Gastroesophageal sphincter (tissue), 4 donors: ENCODE data around the gene MAGEA11. TPM values are rescaled to one million over a fixed set of nuclear protein-coding genes. Genes with fewer than 3 reads are reported as not detected.

ENCODE experiments used
- ATAC-seq: fragments of 150-250 bp; one replicate; pipeline ENCODE4 v1.9.1; 2016; ENCODE audit warnings: mild to moderate bottlenecking, moderate library complexity
- H3K27ac ChIP-seq, 4 donors: fragments of 200-600 bp; sonication (generic) in 3 of 4; 1 replicate in 3 of 4; 2 replicates in 1 of 4; pipeline ENCODE4 v1.5.1; 2016 to 2019
- H3K27me3 ChIP-seq: fragments of 200-600 bp; sonication (generic); one replicate; pipeline ENCODE4 v1.5.1; 2019
- H3K36me3 ChIP-seq, 2 donors: fragments of 200-600 bp; sonication (generic); one replicate each; pipeline ENCODE4 v1.5.1; 2019; ENCODE audit warnings: control low read depth in 1 of 2
- H3K4me1 ChIP-seq, 3 donors: fragments of 200-600 bp; sonication (generic); 1 replicate in 2 of 3; 2 replicates in 1 of 3; pipeline ENCODE4 v1.5.1; 2016 to 2019; ENCODE audit warnings: control low read depth in 2 of 3
- H3K4me3 ChIP-seq, 2 donors: fragments of 200-600 bp; sonication (generic); one replicate each; pipeline ENCODE4 v1.5.1; 2019; ENCODE audit warnings: mild to moderate bottlenecking in 1 of 2, moderate library complexity in 1 of 2
- H3K9me3 ChIP-seq, 3 donors: fragments of 200-600 bp; sonication (generic); one replicate each; pipeline ENCODE4 v1.5.1; 2017 to 2019; ENCODE audit warnings: control low read depth in 2 of 3
- EP300 ChIP-seq: sonication (generic); formaldehyde crosslinking; IDR thresholded peaks from one replicate; pipeline ENCODE4 v1.6.1; 2017; ENCODE audit warnings: antibody characterized with exemption, mild to moderate bottlenecking
- POLR2A ChIP-seq, 2 donors: fragments of 450-650 bp; IDR thresholded peaks; one replicate each; pipeline ENCODE4 v1.6.1; 2017; ENCODE audit warnings: antibody characterized with exemption in 2 of 2, mild to moderate bottlenecking in 2 of 2, moderate library complexity in 1 of 2
- POLR2AphosphoS5 ChIP-seq: sonication (generic); formaldehyde crosslinking; IDR thresholded peaks from one replicate; pipeline ENCODE4 v1.6.1; 2017; ENCODE audit warnings: antibody characterized with exemption
- WGBS, 2 donors: methylation state at CpG; one replicate each; pipeline ENCODE4 v1.1.5; 2018; ENCODE audit warnings: low coverage in 1 of 2; 5-methylcytosine and 5-hydroxymethylcytosine counted together
- total RNA-seq, 4 donors: library from RNA; depleted of rRNA; stranded (reverse); fragments of >200 nt; gene quantifications; one replicate each; pipeline ENCODE4 v1.1.0, GENCODE V29; 2016
- TF ChIP-seq, protein P1 (sequence below), 4 experiments: fragments of 200-600 bp in 2 of 4; fragments of 450-650 bp in 2 of 4; sonication (generic) in 1 of 4; IDR thresholded peaks; one replicate each; pipeline ENCODE4 v1.5.1; 2017 to 2019; ENCODE audit warnings: antibody characterized with exemption in 4 of 4, mild to moderate bottlenecking in 2 of 4, moderate library complexity in 2 of 4

The MAGEA11 gene
- total RNA-seq, 4 donors from 2014 or later: not detected

DNA sequence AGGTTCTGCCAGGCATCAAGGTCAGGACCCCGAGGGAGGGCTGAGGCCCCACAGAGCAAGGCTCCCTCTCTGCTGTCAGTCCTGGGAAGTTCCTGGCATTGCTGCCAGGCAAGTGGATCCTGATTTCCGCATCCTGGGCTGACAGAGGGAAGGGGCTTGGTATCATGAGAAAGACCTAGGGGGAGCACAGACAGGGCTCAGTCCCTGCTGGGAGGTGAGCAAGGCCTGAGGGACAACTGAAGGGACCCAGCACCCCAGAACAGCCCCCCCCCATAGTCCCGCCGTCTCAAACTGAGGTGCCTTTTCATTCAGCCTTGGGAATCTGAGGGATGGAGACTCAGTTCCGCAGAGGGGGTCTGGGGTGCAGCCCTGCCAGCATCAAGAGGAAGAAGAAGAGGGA, 971 bp downstream of the MAGEA11 start:
- Histone ChIP-seq H3K36me3 (no peaks in the 10 kb centered on the region), H3K4me1 (no peaks in the 10 kb centered on the region), H3K27ac (no peak overlapping the region), H3K4me3 (no peak overlapping the region), H3K9me3 (no peaks in the 10 kb centered on the region), H3K27me3 (no peaks in the 10 kb centered on the region)
- WGBS, 2 donors: no CpG with 5 or more reads among the region's 5 CpGs
- ATAC-seq: no peak
- TF ChIP-seq POLR2A (IDR thresholded peaks at IDR 0.05): no peak
- no peak for TF ChIP-seq POLR2AphosphoS5
- TF ChIP-seq, protein P1, sequence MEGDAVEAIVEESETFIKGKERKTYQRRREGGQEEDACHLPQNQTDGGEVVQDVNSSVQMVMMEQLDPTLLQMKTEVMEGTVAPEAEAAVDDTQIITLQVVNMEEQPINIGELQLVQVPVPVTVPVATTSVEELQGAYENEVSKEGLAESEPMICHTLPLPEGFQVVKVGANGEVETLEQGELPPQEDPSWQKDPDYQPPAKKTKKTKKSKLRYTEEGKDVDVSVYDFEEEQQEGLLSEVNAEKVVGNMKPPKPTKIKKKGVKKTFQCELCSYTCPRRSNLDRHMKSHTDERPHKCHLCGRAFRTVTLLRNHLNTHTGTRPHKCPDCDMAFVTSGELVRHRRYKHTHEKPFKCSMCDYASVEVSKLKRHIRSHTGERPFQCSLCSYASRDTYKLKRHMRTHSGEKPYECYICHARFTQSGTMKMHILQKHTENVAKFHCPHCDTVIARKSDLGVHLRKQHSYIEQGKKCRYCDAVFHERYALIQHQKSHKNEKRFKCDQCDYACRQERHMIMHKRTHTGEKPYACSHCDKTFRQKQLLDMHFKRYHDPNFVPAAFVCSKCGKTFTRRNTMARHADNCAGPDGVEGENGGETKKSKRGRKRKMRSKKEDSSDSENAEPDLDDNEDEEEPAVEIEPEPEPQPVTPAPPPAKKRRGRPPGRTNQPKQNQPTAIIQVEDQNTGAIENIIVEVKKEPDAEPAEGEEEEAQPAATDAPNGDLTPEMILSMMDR (IDR thresholded peaks at IDR 0.05): no peak
- no peak for TF ChIP-seq EP300

DNA sequence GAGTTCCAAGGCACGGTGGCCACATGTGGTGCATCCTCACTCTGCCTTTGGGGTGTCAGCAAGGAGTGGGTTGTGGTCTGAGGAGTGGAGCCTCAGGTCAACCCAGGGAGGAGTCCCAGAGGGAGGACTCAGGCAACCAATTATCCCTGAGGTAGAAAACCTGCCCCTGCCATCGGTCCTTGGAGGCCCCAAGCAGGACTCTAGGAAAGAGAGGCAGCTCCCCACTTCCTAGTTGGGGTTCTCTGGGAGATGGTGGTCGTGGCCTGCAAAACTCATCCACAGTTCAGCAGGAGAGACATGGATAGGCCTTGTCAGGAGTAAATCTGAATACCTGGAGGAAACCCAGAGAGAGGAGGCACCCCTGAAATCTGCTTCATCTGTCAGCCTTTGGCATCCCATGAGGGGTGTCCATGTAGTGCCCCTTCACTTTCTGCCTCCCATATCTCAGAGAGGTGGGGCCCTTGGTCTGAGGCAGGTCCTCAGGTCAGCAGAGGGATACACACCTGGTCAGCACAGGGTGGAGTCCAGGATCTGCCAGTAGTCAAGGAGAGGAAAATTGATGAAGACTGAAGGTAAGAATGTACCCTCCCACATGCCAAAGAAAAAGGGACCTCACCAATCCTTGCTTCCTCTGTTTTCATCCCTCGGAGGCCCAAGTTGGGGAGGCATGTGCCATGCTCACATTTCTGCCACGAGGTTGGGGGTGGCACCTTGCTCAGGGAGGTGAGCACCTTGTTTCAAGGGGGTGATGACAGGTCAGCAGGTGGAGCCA, 1.6 kb downstream of the MAGEA11 start:
- H3K4me3 ChIP-seq: no peak overlapping the region
- no peak overlapping the region for H3K27ac ChIP-seq
- H3K36me3 ChIP-seq: no peaks in the 10 kb centered on the region
- TF ChIP-seq EP300 (no peak), POLR2AphosphoS5 (no peak), POLR2A (IDR thresholded peaks at IDR 0.05) (no peak)
- TF ChIP-seq, protein P1 (IDR thresholded peaks at IDR 0.05): no peak
- no CpG with 5 or more reads among the region's 5 CpGs for WGBS, 2 donors
- H3K4me1 ChIP-seq: no peaks in the 10 kb centered on the region
- ATAC-seq: no peak
- no peaks in the 10 kb centered on the region for H3K27me3 ChIP-seq
- H3K9me3 ChIP-seq: no peaks in the 10 kb centered on the region

DNA sequence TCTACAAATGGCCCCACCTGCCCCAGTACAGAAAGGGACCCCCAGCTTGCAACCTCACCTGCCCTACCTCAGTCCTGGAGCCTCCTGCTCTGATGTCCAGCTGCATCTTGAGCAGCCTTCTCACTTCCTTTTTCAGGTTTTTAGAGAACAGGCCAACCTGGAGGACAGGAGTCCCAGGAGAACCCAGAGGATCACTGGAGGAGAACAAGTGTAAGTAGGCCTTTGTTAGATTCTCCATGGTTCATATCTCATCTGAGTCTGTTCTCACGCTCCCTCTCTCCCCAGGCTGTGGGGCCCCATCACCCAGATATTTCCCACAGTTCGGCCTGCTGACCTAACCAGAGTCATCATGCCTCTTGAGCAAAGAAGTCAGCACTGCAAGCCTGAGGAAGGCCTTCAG, 3.6 kb downstream of the MAGEA11 start:
- no peak for ATAC-seq
- no peak for TF ChIP-seq POLR2AphosphoS5
- TF ChIP-seq, protein P1 (IDR thresholded peaks at IDR 0.05): no peak
- TF ChIP-seq EP300: no peak
- no peak for TF ChIP-seq POLR2A (IDR thresholded peaks at IDR 0.05)
- Histone ChIP-seq H3K36me3 (no peaks in the 10 kb centered on the region), H3K4me1 (no peaks in the 10 kb centered on the region), H3K27me3 (no peaks in the 10 kb centered on the region), H3K9me3 (no peaks in the 10 kb centered on the region), H3K4me3 (no peak overlapping the region), H3K27ac (no peak overlapping the region)
- no CpG with 5 or more reads among the region's 2 CpGs for WGBS, 2 donors

DNA sequence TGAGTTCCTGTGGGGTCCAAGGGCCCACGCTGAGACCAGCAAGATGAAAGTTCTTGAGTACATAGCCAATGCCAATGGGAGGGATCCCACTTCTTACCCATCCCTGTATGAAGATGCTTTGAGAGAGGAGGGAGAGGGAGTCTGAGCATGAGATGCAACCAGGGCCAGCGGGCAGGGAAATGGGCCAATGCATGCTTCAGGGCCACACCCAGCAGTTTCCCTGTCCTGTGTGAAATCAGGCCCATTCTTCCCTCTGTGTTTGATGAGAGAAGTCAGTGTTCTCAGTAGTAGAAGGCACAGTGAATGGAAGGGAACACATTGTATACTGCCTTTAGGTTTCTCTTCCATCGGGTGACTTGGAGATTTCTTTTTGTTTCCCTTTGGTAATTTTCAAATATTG, 4.8 kb downstream of the MAGEA11 start:
- Histone ChIP-seq H3K4me1 (no peaks in the 10 kb centered on the region), H3K36me3 (no peaks in the 10 kb centered on the region), H3K27me3 (no peaks in the 10 kb centered on the region), H3K4me3 (no peak overlapping the region), H3K27ac (no peak overlapping the region), H3K9me3 (no peaks in the 10 kb centered on the region)
- TF ChIP-seq POLR2A (IDR thresholded peaks at IDR 0.05): no peak
- no peak for TF ChIP-seq EP300
- no peak for TF ChIP-seq POLR2AphosphoS5
- TF ChIP-seq, protein P1 (IDR thresholded peaks at IDR 0.05): no peak
- 83 to 86% methylated on average over 2 of the region's 3 CpGs for WGBS, 2 donors
- ATAC-seq: no peak

DNA sequence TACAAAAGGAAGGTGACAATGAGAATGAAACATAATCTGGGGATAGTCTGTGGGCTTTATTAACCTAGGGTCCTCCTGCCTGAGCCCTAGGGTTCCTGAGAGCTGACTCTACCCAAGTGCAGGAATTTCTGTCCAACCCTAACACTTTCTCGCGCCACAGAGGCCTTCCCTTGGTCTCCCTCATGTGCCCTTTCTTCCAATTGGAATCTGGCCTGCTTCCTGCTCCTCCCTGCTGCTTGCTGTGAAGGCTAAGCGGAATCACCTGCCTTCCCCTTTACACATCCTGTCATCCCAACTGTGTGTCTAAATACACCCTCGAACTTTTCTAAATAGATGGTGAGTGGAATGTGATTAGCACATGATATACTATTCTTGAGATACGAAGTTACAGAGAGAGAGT, 5.9 kb downstream of the MAGEA11 start:
- TF ChIP-seq, protein P1 (IDR thresholded peaks at IDR 0.05): no peak
- TF ChIP-seq POLR2A (IDR thresholded peaks at IDR 0.05) (no peak), EP300 (no peak), POLR2AphosphoS5 (no peak)
- ATAC-seq: no peak
- no peaks in the 10 kb centered on the region for H3K9me3 ChIP-seq
- no peak overlapping the region for H3K4me3 ChIP-seq
- no peaks in the 10 kb centered on the region for H3K36me3 ChIP-seq
- H3K27me3 ChIP-seq: no peaks in the 10 kb centered on the region
- WGBS, 2 donors: 42 to 83% methylated on average over 2 to 4 of the region's 5 CpGs
- H3K27ac ChIP-seq: no peak overlapping the region
- H3K4me1 ChIP-seq: no peaks in the 10 kb centered on the region
